Mucosa of gallbladder (tissue), 1 donor: ENCODE data around the gene TMEM95. TPM values are rescaled to one million over a fixed set of nuclear protein-coding genes. Genes with fewer than 3 reads are reported as not detected.

Source experiments
- DNase-seq: peaks from one replicate; pipeline ENCODE4 v3.0.0-alpha.2; 2020; ENCODE audit warnings: low spot score
- total RNA-seq: library from RNA; stranded (reverse); gene quantifications from one replicate; pipeline ENCODE4 v1.2.1, GENCODE V29; 2021
- donor health status: DM: no; HTN: no; CAD: no.

The TMEM95 gene
- total RNA-seq = not detected

- DNase-seq = peak; percentile 36
Measured at GRCh38 chr17:7355053-7355452, at the start of gene TMEM95. TMEM95 (plus strand) TSS chr17:7355156; CDS start chr17:7355205, 49 bp downstream.

GRCh38 chr17:7306911-7307685, 47.9 kb upstream of the TMEM95 start, which contains the start of gene EIF5A:
EIF5A (plus strand) TSS chr17:7307628; CDS start chr17:7309636, 2,008 bp downstream.
- peak; percentile 100 for DNase-seq

- DNase-seq = peak; percentile 43
Measured at GRCh38 chr17:7307686-7308624, 47.0 kb upstream of the TMEM95 start.

- peak; percentile 78 for DNase-seq
Measured at GRCh38 chr17:7308625-7309433, 46.1 kb upstream of the TMEM95 start.

- no peak for DNase-seq
Measured at GRCh38 chr17:7309628-7310027, 45.3 kb upstream of the TMEM95 start.

GRCh38 chr17:7311110-7311705, 43.7 kb upstream of the TMEM95 start:
- DNase-seq = no peak

GRCh38 chr17:7312432-7313087, 42.4 kb upstream of the TMEM95 start:
- no peak for DNase-seq

- no peak for DNase-seq
Measured at GRCh38 chr17:7313088-7313889, 41.7 kb upstream of the TMEM95 start.

GRCh38 chr17:7313890-7314718, 40.9 kb upstream of the TMEM95 start:
- DNase-seq = no peak

GRCh38 chr17:7314719-7315569, 40.0 kb upstream of the TMEM95 start, which contains the start of gene GPS2:
GPS2 (minus strand) TSS chr17:7315360; CDS start chr17:7315052, 308 bp downstream.
- peak; percentile 94 for DNase-seq

- no peak for DNase-seq
Measured at GRCh38 chr17:7315570-7316235, 39.3 kb upstream of the TMEM95 start.

- DNase-seq = no peak
Measured at GRCh38 chr17:7317161-7317803, 37.7 kb upstream of the TMEM95 start.

GRCh38 chr17:7318121-7318860, 36.7 kb upstream of the TMEM95 start:
- DNase-seq = no peak

- DNase-seq = no peak
Measured at GRCh38 chr17:7321466-7321865, 33.5 kb upstream of the TMEM95 start.

GRCh38 chr17:7322520-7323194, 32.3 kb upstream of the TMEM95 start:
- DNase-seq = no peak
